Measurements from ENCODE around the gene IER5L. TPM values are rescaled to one million over a fixed set of nuclear protein-coding genes. Genes with fewer than 3 reads are reported as not detected.

The IER5L gene
- total RNA-seq, 1 donor from 2014 or later = 36.0 TPM

- Mint-ChIP-seq H3K4me3 (ENCODE audit: unreplicated experiment) (no peak overlapping the region), H3K36me3 (ENCODE audit: unreplicated experiment) (no peaks in the 10 kb centered on the region), H3K27me3 (ENCODE audit: unreplicated experiment) (peaks cover 8% of the 10 kb centered on the region), H3K9me3 (ENCODE audit: unreplicated experiment) (peaks cover 3% of the 10 kb centered on the region), H3K4me1 (ENCODE audit: low read depth, unreplicated experiment) (peaks cover 7% of the 10 kb centered on the region), H3K27ac (ENCODE audit: unreplicated experiment) (peak overlapping the region; percentile 64)
- DNase-seq = no peak
- TF ChIP-seq CTCF (IDR thresholded peaks at IDR 0.05; ENCODE audit: partially characterized antibody, unreplicated experiment) = no peak
Observed at GRCh38 chr9:129224618-129225489, 46.8 kb upstream of the IER5L start.

GRCh38 chr9:129223551-129224208, 45.6 kb upstream of the IER5L start:
- Mint-ChIP-seq H3K9me3 (ENCODE audit: unreplicated experiment) (peaks cover 3% of the 10 kb centered on the region), H3K4me3 (ENCODE audit: unreplicated experiment) (no peak overlapping the region), H3K27ac (ENCODE audit: unreplicated experiment) (no peak overlapping the region), H3K27me3 (ENCODE audit: unreplicated experiment) (peaks cover 10% of the 10 kb centered on the region), H3K4me1 (ENCODE audit: low read depth, unreplicated experiment) (peaks cover 7% of the 10 kb centered on the region), H3K36me3 (ENCODE audit: unreplicated experiment) (no peaks in the 10 kb centered on the region)
- no peak for TF ChIP-seq CTCF (IDR thresholded peaks at IDR 0.05; ENCODE audit: partially characterized antibody, unreplicated experiment)
- DNase-seq = no peak

GRCh38 chr9:129222819-129223218, 44.8 kb upstream of the IER5L start:
- no peak overlapping the region for H3K27ac Mint-ChIP-seq (ENCODE audit: unreplicated experiment)
- no peak for DNase-seq
- H3K4me1 Mint-ChIP-seq (ENCODE audit: low read depth, unreplicated experiment) = peaks cover 10% of the 10 kb centered on the region

GRCh38 chr9:129221979-129222635, 44.0 kb upstream of the IER5L start:
- Mint-ChIP-seq H3K36me3 (ENCODE audit: unreplicated experiment) (no peaks in the 10 kb centered on the region), H3K27me3 (ENCODE audit: unreplicated experiment) (peaks cover 15% of the 10 kb centered on the region), H3K4me1 (ENCODE audit: low read depth, unreplicated experiment) (peaks cover 14% of the 10 kb centered on the region), H3K9me3 (ENCODE audit: unreplicated experiment) (no peaks in the 10 kb centered on the region), H3K27ac (ENCODE audit: unreplicated experiment) (no peak overlapping the region), H3K4me3 (ENCODE audit: unreplicated experiment) (no peak overlapping the region)
- no peak for TF ChIP-seq CTCF (IDR thresholded peaks at IDR 0.05; ENCODE audit: partially characterized antibody, unreplicated experiment)
- DNase-seq = no peak

More at GRCh38 chr9:129222819-129223218, 44.8 kb upstream of the IER5L start:
- H3K9me3 Mint-ChIP-seq (ENCODE audit: unreplicated experiment) = no peaks in the 10 kb centered on the region
- no peak for TF ChIP-seq CTCF (IDR thresholded peaks at IDR 0.05; ENCODE audit: partially characterized antibody, unreplicated experiment)
- H3K4me3 Mint-ChIP-seq (ENCODE audit: unreplicated experiment) = no peak overlapping the region
- H3K36me3 Mint-ChIP-seq (ENCODE audit: unreplicated experiment) = no peaks in the 10 kb centered on the region
- H3K27me3 Mint-ChIP-seq (ENCODE audit: unreplicated experiment) = peaks cover 13% of the 10 kb centered on the region
